Stimulated activated naive CD8-positive, alpha-beta T cell treated with anti-CD3 and anti-CD28 coated beads, Interleukin-15, amount 100 ng/mL, for 72 hours (primary cell): Measurements from ENCODE around the gene TLK2.

Experiments
- ATAC-seq: fragments of 150-1000 bp; cut with Tn5 transposase; 2 replicates; pipeline ENCODE4 v1.10.0; 2021; ENCODE audit warnings: mild to moderate bottlenecking, moderate library complexity
- DNase-seq, 2 donors: peaks; one replicate each; pipeline ENCODE4 v3.0.0; 2021 to 2022
- H3K27ac Mint-ChIP-seq, 2 donors: one replicate each; pipeline ENCODE4 v1.8.0; 2022; ENCODE audit warnings: mild to moderate bottlenecking in 2 of 2, mixed read lengths in 2 of 2, moderate library complexity in 2 of 2
- H3K27me3 Mint-ChIP-seq: one replicate; pipeline ENCODE4 v1.8.0; 2022; ENCODE audit warnings: mixed read lengths
- H3K4me1 Mint-ChIP-seq: one replicate; pipeline ENCODE4 v1.8.0; 2022; ENCODE audit warnings: mild to moderate bottlenecking, mixed read lengths
- H3K4me3 Mint-ChIP-seq, 2 donors: one replicate each; pipeline ENCODE4 v1.8.0; 2022; ENCODE audit warnings: mild to moderate bottlenecking in 2 of 2, mixed read lengths in 2 of 2, moderate library complexity in 1 of 2
- H3K9me3 Mint-ChIP-seq, 2 donors: one replicate each; pipeline ENCODE4 v1.8.0; 2022; ENCODE audit warnings: mixed read lengths in 2 of 2

TLK2 gene

DNA sequence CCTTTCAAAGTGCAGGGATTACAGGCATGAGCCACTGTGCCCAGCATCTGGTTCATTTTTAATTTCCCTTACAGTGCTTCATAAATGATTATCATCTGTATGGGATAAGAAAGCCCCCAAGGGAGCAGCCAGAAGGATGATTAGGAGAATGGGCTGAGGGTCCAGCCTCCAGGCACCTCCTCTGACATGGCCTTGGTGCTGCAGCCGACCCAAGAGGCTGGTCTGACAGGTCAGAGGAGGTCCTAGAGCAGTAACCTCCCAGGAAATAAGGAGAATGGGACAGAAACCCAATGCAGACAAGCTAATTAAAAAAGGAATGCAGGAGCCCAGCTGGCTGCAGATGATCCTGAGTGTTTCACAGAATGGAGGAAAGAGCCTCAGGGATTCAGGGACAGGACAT lies 177.8 kb downstream of the TLK2 start:
- Mint-ChIP-seq H3K4me1 (peaks cover 32% of the 10 kb centered on the region), H3K9me3 (peaks cover 16 to 20% of the 10 kb centered on the region in 2 donors), H3K27ac (no peak overlapping the region), H3K27me3 (peaks cover 23% of the 10 kb centered on the region), H3K4me3 (no peak overlapping the region)
- ATAC-seq (no peak), DNase-seq (no peak)

DNA sequence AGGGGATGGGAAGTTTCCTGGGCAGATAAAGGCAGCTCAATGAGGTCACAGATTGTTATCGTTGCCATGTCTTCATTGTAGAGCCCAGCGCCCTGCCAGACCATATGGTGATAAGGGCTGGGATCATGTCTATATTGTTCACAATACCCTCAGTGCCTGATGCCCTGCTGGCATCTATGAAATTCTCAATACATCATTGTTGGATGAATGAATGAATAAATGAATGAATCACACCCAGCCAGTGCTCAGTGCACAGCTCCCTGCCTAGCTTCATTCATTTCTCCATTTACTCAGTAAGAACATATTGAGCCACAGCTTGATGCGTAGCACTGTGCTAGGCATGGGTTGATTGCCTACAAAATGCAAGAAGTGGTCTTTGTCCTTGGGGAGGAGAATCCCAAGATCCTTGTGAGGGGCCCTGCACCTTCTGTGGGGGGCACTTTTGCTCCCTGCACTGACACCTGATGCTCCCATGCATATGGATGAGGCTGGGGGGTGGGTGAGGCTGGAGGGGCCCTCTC lies 178.6 kb downstream of the TLK2 start:
- Mint-ChIP-seq H3K4me1 (peaks cover 25% of the 10 kb centered on the region), H3K9me3 (peaks cover 17 to 23% of the 10 kb centered on the region in 2 donors), H3K27me3 (peaks cover 21% of the 10 kb centered on the region), H3K27ac (no peak overlapping the region), H3K4me3 (no peak overlapping the region)
- DNase-seq (no peak), ATAC-seq (no peak)

DNA sequence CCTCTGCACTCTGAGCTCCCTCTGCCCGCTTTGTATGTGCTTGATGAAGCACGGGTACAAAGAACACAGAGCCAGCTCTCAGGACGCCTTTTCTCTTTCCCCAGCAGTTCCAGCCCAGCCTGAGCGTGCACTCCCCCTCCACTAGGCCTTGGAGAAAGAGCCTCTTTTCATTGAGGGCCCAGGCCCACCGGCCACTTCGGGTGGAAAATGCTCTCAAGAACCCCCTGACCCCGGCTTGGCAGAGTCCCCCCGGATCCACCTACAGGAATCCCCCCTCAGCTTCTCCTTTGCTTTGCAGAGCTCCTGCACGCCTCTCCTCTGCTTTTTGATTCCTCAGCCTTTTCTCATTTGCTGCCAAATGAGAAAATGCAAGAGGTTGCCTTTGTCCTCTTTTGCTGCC lies 179.1 kb downstream of the TLK2 start:
- H3K27me3 Mint-ChIP-seq, result peaks cover 21% of the 10 kb centered on the region
- ATAC-seq, result no peak
- DNase-seq, result no peak
- peaks cover 20% of the 10 kb centered on the region for H3K4me1 Mint-ChIP-seq
- no peak overlapping the region for H3K27ac Mint-ChIP-seq
- H3K4me3 Mint-ChIP-seq, result no peak overlapping the region
- H3K9me3 Mint-ChIP-seq, result peaks cover 17 to 23% of the 10 kb centered on the region in 2 donors

DNA sequence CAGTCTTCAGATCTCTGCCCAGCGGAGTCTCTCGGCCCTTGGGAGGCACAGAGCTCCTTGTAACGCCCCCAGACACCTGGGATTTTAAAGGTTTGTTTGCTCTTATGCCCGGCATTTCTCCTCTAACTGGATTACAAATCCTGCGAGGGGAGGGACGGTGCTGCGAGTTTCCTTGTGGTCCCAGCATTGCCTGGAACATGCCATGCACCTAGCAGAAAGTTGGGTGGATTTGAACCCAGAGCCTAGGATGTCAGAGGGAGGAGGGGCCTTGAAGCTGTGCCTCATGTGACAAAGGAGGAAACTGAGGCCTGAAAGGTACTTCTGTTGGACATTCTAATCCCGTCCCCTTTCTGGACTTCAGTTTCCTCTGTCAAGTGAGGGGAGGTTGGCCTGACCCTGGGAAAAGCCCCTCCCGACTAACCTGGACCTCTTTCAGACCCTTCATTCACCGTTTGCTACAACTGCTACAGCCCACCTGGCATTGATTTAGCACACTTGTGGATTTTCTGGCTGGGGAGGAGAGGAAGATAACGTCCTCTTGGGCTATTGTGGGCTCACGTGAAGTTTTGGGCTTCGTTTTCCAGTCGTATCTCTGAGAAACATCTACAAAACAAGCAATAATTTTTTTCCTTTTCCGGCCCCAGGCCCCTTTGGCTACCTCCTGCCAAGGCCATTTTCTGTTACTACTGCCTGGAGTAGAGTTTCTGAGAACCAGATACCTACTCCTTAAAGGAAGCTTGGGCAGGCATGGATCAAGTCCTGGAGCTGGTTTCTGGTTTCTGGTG lies 179.7 kb downstream of the TLK2 start:
- H3K9me3 Mint-ChIP-seq, result peaks cover 17 to 23% of the 10 kb centered on the region in 2 donors
- no peak overlapping the region for H3K4me3 Mint-ChIP-seq
- H3K4me1 Mint-ChIP-seq, result peaks cover 15% of the 10 kb centered on the region
- ATAC-seq (no peak), DNase-seq (no peak)
- peaks cover 21% of the 10 kb centered on the region for H3K27me3 Mint-ChIP-seq
- no peak overlapping the region for H3K27ac Mint-ChIP-seq

DNA sequence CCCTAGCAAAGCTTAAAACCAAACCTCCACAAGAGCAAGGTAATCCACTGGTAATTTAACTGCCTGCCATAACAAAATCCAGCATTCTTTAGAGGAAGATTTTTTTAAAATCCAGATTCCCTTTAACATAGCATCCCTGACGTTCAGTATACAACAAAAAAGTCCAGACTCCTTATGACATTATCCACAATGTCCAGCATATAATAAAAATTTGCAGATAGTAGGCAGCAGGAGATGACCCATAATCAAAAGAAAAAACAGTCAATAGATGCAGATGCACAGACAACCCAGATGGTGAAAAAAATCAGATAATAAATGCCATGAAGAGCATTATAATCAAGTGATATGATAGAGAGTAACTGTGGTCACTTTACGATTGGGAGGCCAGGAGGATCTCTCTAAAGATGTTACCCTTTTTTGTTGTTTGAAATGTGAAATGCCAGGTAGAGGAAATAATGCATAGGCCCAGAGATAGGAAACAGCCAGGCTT lies 182.0 kb downstream of the TLK2 start:
- DNase-seq (no peak), ATAC-seq (no peak)
- peaks cover 10% of the 10 kb centered on the region for H3K27me3 Mint-ChIP-seq
- peaks cover 6% of the 10 kb centered on the region for H3K4me1 Mint-ChIP-seq
- peaks cover 17 to 23% of the 10 kb centered on the region in 2 donors for H3K9me3 Mint-ChIP-seq
- H3K4me3 Mint-ChIP-seq, result no peak overlapping the region
- H3K27ac Mint-ChIP-seq, result no peak overlapping the region

DNA sequence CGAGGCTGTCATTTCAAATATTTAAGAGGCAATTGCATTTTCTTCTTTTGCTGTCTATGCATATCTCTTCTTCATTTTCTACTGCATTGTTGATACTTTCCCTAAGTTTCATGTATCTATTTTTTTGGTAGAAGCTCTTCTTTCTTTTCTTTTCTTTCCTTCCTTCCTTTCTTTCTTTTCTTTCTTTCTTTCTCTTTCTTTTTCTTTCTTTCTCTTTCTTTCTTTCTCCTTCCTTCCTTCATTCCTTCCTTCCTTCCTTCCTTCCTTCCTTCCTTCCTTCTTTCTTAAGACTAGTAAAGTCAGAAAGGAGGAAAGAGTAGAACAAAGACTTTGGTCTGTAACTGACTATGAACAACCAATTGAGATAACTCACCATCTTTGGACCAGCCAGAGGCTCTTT lies 182.7 kb downstream of the TLK2 start:
- peaks cover 3% of the 10 kb centered on the region for H3K27me3 Mint-ChIP-seq
- H3K27ac Mint-ChIP-seq, result no peak overlapping the region
- ATAC-seq, result no peak

DNA sequence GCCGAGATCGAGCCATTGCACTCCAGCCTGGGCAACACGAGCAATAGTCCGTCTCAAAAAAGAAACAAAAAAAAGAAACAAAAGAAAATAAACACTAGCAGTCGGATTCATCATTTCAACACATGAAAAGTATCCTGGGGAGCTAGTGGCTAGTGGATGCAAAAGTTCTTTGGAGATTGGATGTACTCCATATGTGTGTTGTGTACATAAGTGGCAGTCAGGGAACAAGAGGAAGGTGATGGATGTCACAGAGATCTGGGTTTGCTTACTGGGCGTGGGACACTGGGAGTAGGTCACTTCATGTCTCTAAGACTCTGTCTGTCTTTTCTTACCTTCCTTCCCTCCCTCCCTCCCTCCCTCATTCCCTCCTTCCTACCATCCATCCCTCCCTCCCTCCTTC lies 184.2 kb downstream of the TLK2 start:
- H3K27ac Mint-ChIP-seq, result no peak overlapping the region
- no peaks in the 10 kb centered on the region for H3K27me3 Mint-ChIP-seq
- H3K4me3 Mint-ChIP-seq, result no peak overlapping the region
- ATAC-seq (no peak), DNase-seq (no peak)
- H3K4me1 Mint-ChIP-seq, result peaks cover 10% of the 10 kb centered on the region
- H3K9me3 Mint-ChIP-seq, result peaks cover 17 to 23% of the 10 kb centered on the region in 2 donors

More for the DNA sequence above, 182.7 kb downstream of the TLK2 start:
- Mint-ChIP-seq H3K4me3 (no peak overlapping the region), H3K9me3 (peaks cover 17 to 23% of the 10 kb centered on the region in 2 donors), H3K4me1 (peaks cover 6% of the 10 kb centered on the region)
- no peak for DNase-seq
